ENCODE measurements around the gene VRK1.

DNA sequence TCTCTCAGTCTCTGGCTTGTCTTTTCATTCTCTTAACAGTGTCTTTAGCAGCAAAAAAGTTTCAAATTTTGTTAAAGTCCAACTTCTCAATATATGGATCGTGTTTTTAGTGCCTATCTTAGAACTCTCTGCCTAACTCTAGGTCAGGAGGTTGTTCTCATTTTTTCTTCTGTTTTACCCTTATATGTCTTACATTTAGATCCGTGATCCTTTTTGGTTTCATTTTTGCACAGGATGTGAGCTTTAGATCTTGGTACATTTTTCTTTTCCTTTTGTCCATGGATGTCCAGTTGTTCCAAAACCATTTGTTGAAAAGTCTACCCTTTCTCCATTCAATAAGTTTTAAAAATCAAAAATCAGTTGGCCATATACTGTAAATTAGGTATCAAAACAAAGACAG is 6.8 kb downstream of the VRK1 start:
- TF ChIP-seq, protein P1, sequence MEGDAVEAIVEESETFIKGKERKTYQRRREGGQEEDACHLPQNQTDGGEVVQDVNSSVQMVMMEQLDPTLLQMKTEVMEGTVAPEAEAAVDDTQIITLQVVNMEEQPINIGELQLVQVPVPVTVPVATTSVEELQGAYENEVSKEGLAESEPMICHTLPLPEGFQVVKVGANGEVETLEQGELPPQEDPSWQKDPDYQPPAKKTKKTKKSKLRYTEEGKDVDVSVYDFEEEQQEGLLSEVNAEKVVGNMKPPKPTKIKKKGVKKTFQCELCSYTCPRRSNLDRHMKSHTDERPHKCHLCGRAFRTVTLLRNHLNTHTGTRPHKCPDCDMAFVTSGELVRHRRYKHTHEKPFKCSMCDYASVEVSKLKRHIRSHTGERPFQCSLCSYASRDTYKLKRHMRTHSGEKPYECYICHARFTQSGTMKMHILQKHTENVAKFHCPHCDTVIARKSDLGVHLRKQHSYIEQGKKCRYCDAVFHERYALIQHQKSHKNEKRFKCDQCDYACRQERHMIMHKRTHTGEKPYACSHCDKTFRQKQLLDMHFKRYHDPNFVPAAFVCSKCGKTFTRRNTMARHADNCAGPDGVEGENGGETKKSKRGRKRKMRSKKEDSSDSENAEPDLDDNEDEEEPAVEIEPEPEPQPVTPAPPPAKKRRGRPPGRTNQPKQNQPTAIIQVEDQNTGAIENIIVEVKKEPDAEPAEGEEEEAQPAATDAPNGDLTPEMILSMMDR (IDR thresholded peaks at IDR 0.05; ENCODE audit: low read depth, low read length) = no peak
- no peak for TF ChIP-seq POLR2A (IDR thresholded peaks at IDR 0.05; ENCODE audit: extremely low read depth, insufficient read length)
